B cell (primary cell): Measurements from ENCODE around the gene HOXD4. TPM values are rescaled to one million over a fixed set of nuclear protein-coding genes. Genes with fewer than 3 reads are reported as not detected.

Experiments used
- ATAC-seq: fragments of 200-7000 bp; cut with Tn5 transposase; one replicate; pipeline ENCODE4 v1.10.0; 2021; ENCODE audit warnings: low read depth, mild to moderate bottlenecking, moderate number of reproducible peaks, moderate library complexity
- CTCF ChIA-PET: fragments of 350-600 bp; sonication (Branson Sonifier 250); formaldehyde crosslinking; loops from one replicate; lab custom pipeline; 2021; ENCODE audit warnings: antibody characterized with exemption, inconsistent platforms; lab: Charles Lee
- POLR2A ChIA-PET: fragments of 350-600 bp; sonication (Branson Sonifier 250); formaldehyde crosslinking; loops from one replicate; lab custom pipeline; 2021; ENCODE audit warnings: antibody characterized with exemption; lab: Charles Lee
- DNase-seq: peaks from one replicate; pipeline ENCODE4 v3.0.0; 2013
- H2AFZ ChIP-seq: 2 replicates; pipeline ENCODE4 v1.6.1; 2012; ENCODE audit warnings: mild to moderate bottlenecking, low read depth, low read length; ENCODE audit not compliant: insufficient read depth, poor library complexity, severe bottlenecking
- H3K27ac ChIP-seq, 2 donors: 1 replicate in 1 of 2; 2 replicates in 1 of 2; pipeline ENCODE4 v1.5.1; 2012 to 2013; ENCODE audit warnings: low read length in 2 of 2, mild to moderate bottlenecking in 2 of 2, moderate library complexity in 1 of 2
- H3K27me3 ChIP-seq, 4 experiments: fragments of 200-600 bp in 1 of 4; sonication (generic) in 1 of 4; replicated peaks in 1 of 4; 1 replicate in 2 of 4; 2 replicates in 2 of 4; pipeline versions ENCODE4 v1.6.1 to v1.7.0; 2013 to 2016; ENCODE audit warnings: low read length in 3 of 4, mild to moderate bottlenecking in 2 of 4, mixed read lengths in 1 of 4, moderate library complexity in 1 of 4; ENCODE audit not compliant: insufficient read depth in 4 of 4, control insufficient read depth in 3 of 4; ENCODE audit errors: control extremely low read depth in 1 of 4
- H3K36me3 ChIP-seq, 2 experiments: replicated peaks in 1 of 2; 1 replicate in 1 of 2; 2 replicates in 1 of 2; pipeline versions ENCODE4 v1.6.1 to v1.7.1; 2013; ENCODE audit warnings: low read length in 1 of 2; ENCODE audit not compliant: insufficient read depth in 2 of 2, control insufficient read depth in 1 of 2; ENCODE audit errors: control extremely low read depth in 1 of 2, extremely low read depth in 1 of 2
- H3K4me1 ChIP-seq, 2 donors: fragments of 200-600 bp in 1 of 2; sonication (generic) in 1 of 2; 1 replicate in 1 of 2; 2 replicates in 1 of 2; pipeline versions ENCODE4 v1.5.1 to v1.6.1; 2013 to 2017; ENCODE audit warnings: low read length in 2 of 2; ENCODE audit not compliant: control insufficient read depth in 2 of 2, insufficient read depth in 2 of 2
- H3K4me2 ChIP-seq: replicated peaks from 2 replicates; pipeline ENCODE3; 2012; ENCODE audit warnings: mild to moderate bottlenecking, low read depth, low read length; ENCODE audit not compliant: poor library complexity, severe bottlenecking
- H3K4me3 ChIP-seq, 5 experiments: fragments of 200-600 bp in 1 of 5; sonication (generic) in 1 of 5; 1 replicate in 3 of 5; 2 replicates in 2 of 5; pipeline versions ENCODE4 v1.5.1 to v1.7.0; 2011 to 2016; ENCODE audit warnings: low read length in 4 of 5, mild to moderate bottlenecking in 4 of 5, low read depth in 2 of 5, control low read depth in 1 of 5, moderate library complexity in 1 of 5; ENCODE audit not compliant: insufficient read depth in 1 of 5; ENCODE audit errors: control extremely low read depth in 1 of 5, extremely low read depth in 1 of 5
- H3K79me2 ChIP-seq: fragments of 200-600 bp; sonication (generic); one replicate; pipeline ENCODE4 v1.6.0; 2016; ENCODE audit warnings: low read length; ENCODE audit not compliant: control insufficient read depth, insufficient read depth
- H3K9ac ChIP-seq: fragments of 200-600 bp; sonication (generic); 2 replicates; pipeline ENCODE4 v1.6.1; 2017; ENCODE audit warnings: mild to moderate bottlenecking, low read length, moderate library complexity
- H3K9me3 ChIP-seq, 3 donors: one replicate each; pipeline versions ENCODE4 v1.6.1 to v1.7.1; 2013; ENCODE audit warnings: low read length in 2 of 3; ENCODE audit not compliant: control insufficient read depth in 2 of 3, insufficient read depth in 1 of 3; ENCODE audit errors: control extremely low read depth in 1 of 3
- H4K20me1 ChIP-seq: 2 replicates; pipeline ENCODE4 v1.6.0; 2012; ENCODE audit warnings: mild to moderate bottlenecking, low read length; ENCODE audit not compliant: insufficient read depth, control insufficient read depth, poor library complexity, severe bottlenecking
- H3K27ac Mint-ChIP-seq: one replicate; pipeline ENCODE4 v1.8.0; 2021; ENCODE audit warnings: mixed read lengths
- H3K27me3 Mint-ChIP-seq: one replicate; pipeline ENCODE4 v1.8.0; 2021; ENCODE audit warnings: mixed read lengths
- H3K4me1 Mint-ChIP-seq: one replicate; pipeline ENCODE4 v1.8.0; 2021; ENCODE audit warnings: mixed read lengths
- H3K4me3 Mint-ChIP-seq: one replicate; pipeline ENCODE4 v1.8.0; 2021; ENCODE audit warnings: mixed read lengths
- H3K9me3 Mint-ChIP-seq: one replicate; pipeline ENCODE4 v1.8.0; 2022; ENCODE audit warnings: mixed read lengths; ENCODE audit not compliant: insufficient read depth
- EZH2 ChIP-seq: IDR thresholded peaks from 2 replicates; pipeline ENCODE4 v1.6.1; 2012; ENCODE audit warnings: borderline replicate concordance, low read depth, mild to moderate bottlenecking, moderate library complexity, low read length; ENCODE audit not compliant: insufficient read depth, poor library complexity, severe bottlenecking
- WGBS: methylation state at CpG from one replicate; pipeline ENCODE4 v1.1.5; 2013; ENCODE audit warnings: missing lambda C conversion rate; ENCODE audit not compliant: insufficient coverage; 5-methylcytosine and 5-hydroxymethylcytosine counted together
- intact Hi-C: fragments of 100-400 bp; cut with micrococcal nuclease; formaldehyde crosslinking; loops from one replicate; pipeline ENCODE4 v1.10.0; 2022
- polyA plus RNA-seq: library from polyadenylated mRNA; depleted of rRNA; stranded (reverse); fragments of >200 nt; gene quantifications from 2 replicates; pipeline ENCODE4 v1.2.3, GENCODE V29; 2012
- total RNA-seq, 2 donors: library from RNA; stranded (reverse); fragments of 120-200 nt in 1 of 2; gene quantifications; 1 replicate in 1 of 2; 2 replicates in 1 of 2; pipeline versions ENCODE4 v1.2.3 to v1.2.4, GENCODE V29; 2013 to 2022
- TF ChIP-seq, protein P1 (sequence below): fragments of 200-600 bp; IDR thresholded peaks from one replicate; pipeline ENCODE4 v1.8.0; 2022; ENCODE audit warnings: antibody characterized with exemption, mild to moderate bottlenecking

HOXD4 gene
- total and polyA plus RNA-seq, 2 donors (not counting 1 experiment from before 2014, with no cell fraction given) = not detected

- POLR2A ChIA-PET = no interaction called here
- H3K9ac ChIP-seq = no peak overlapping the region
- no peak overlapping the region for H3K27ac Mint-ChIP-seq
- TF ChIP-seq EZH2 = no peak
- TF ChIP-seq, protein P1, sequence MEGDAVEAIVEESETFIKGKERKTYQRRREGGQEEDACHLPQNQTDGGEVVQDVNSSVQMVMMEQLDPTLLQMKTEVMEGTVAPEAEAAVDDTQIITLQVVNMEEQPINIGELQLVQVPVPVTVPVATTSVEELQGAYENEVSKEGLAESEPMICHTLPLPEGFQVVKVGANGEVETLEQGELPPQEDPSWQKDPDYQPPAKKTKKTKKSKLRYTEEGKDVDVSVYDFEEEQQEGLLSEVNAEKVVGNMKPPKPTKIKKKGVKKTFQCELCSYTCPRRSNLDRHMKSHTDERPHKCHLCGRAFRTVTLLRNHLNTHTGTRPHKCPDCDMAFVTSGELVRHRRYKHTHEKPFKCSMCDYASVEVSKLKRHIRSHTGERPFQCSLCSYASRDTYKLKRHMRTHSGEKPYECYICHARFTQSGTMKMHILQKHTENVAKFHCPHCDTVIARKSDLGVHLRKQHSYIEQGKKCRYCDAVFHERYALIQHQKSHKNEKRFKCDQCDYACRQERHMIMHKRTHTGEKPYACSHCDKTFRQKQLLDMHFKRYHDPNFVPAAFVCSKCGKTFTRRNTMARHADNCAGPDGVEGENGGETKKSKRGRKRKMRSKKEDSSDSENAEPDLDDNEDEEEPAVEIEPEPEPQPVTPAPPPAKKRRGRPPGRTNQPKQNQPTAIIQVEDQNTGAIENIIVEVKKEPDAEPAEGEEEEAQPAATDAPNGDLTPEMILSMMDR = no peak
- H3K27me3 Mint-ChIP-seq = peaks cover 76% of the 10 kb centered on the region
- CTCF ChIA-PET = interaction anchor here (1.5 kb wide), 1 partner anchor 10 kb away, joined by 4 read pairs; no protein-coding TSS in a partner anchor
- H3K4me3 ChIP-seq = no peak overlapping the region
- H3K4me3 Mint-ChIP-seq = no peak overlapping the region
- H3K27ac ChIP-seq = no peak overlapping the region
- H2AFZ ChIP-seq = no peak overlapping the region
- peaks cover 0 to 60% (median 2%) of the 10 kb centered on the region in 3 donors for H3K9me3 ChIP-seq
- peaks cover 2% of the 10 kb centered on the region for H3K9me3 Mint-ChIP-seq
- no peaks in the 10 kb centered on the region for H4K20me1 ChIP-seq
- H3K4me2 ChIP-seq = no peak overlapping the region
- no peaks in the 10 kb centered on the region for H3K79me2 ChIP-seq
- H3K27me3 ChIP-seq = peaks cover 0 to 92% (median 77%) of the 10 kb centered on the region in 4 experiments
- peaks cover under 1 to 17% of the 10 kb centered on the region in 2 donors for H3K4me1 ChIP-seq
- no peaks in the 10 kb centered on the region for H3K36me3 ChIP-seq
- DNase-seq = no peak
- WGBS = 28% methylated on average over 40 of the region's 40 CpGs
- peaks cover 5% of the 10 kb centered on the region for H3K4me1 Mint-ChIP-seq
- intact Hi-C loops = no loop called here
- ATAC-seq = no peak
These were observed 34.1 kb upstream of the HOXD4 start for GRCh38 chr2:176117162-176117822.

GRCh38 chr2:176117823-176118371, 33.5 kb upstream of the HOXD4 start:
- H4K20me1 ChIP-seq = no peaks in the 10 kb centered on the region
- ATAC-seq (no peak), DNase-seq (no peak)
- no peaks in the 10 kb centered on the region for H3K79me2 ChIP-seq
- ChIA-PET POLR2A (no interaction called here), CTCF (interaction anchor here (1.5 kb wide), 1 partner anchor 9 kb away, joined by 4 read pairs; no protein-coding TSS in a partner anchor)
- peaks cover 0 to 60% (median 2%) of the 10 kb centered on the region in 3 donors for H3K9me3 ChIP-seq
- no peak overlapping the region for H3K27ac Mint-ChIP-seq
- H3K4me1 ChIP-seq = peaks cover 5 to 24% of the 10 kb centered on the region in 2 donors
- 14% methylated on average over 11 of the region's 11 CpGs for WGBS
- peaks cover 74% of the 10 kb centered on the region for H3K27me3 Mint-ChIP-seq
- no peak overlapping the region for H2AFZ ChIP-seq
- H3K4me3 Mint-ChIP-seq = no peak overlapping the region
- peaks cover 8% of the 10 kb centered on the region for H3K4me1 Mint-ChIP-seq
- H3K9ac ChIP-seq = no peak overlapping the region
- H3K27me3 ChIP-seq = peaks cover 0 to 92% (median 75%) of the 10 kb centered on the region in 4 experiments
- TF ChIP-seq, protein P1 = no peak
- peaks cover 2% of the 10 kb centered on the region for H3K9me3 Mint-ChIP-seq
- H3K27ac ChIP-seq = no peak overlapping the region
- no peak overlapping the region for H3K4me2 ChIP-seq
- H3K4me3 ChIP-seq = no peak overlapping the region
- intact Hi-C loops = no loop called here
- no peaks in the 10 kb centered on the region for H3K36me3 ChIP-seq
